C1 segment of cervical spinal cord (tissue), 14 donors: Measurements from ENCODE around the gene AATF.

Source experiments
- DNase-seq, 14 donors: peaks; one replicate each; lab custom pipeline; 2025; lab: John Stamatoyannopoulos, UW

Gene AATF

GRCh38 chr17:36979565-36979941 is 30.8 kb downstream of the AATF start:
- DNase-seq: no peak

- no peak for DNase-seq
These were observed 31.6 kb downstream of the AATF start for GRCh38 chr17:36980280-36980761.

GRCh38 chr17:36983618-36984017 is 34.9 kb downstream of the AATF start:
- no peak for DNase-seq

DNA sequence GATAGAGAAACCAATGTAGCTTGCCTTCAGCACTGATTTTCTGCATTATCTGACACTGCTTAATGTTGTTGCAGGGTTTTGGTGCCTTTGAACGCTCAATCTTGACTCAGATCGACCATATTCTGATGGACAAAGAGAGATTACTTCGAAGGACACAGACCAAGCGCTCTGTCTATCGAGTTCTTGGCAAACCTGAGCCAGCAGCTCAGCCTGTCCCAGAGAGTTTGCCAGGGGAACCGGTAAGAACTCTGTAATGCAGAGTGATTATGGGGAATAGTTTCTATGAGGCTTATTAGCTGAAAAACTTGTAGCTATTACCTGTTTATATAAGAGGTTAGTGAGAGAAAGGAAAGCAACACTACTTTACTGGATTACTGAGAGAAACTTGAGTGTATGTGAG is 40.4 kb downstream of the AATF start:
- no peak for DNase-seq

DNA sequence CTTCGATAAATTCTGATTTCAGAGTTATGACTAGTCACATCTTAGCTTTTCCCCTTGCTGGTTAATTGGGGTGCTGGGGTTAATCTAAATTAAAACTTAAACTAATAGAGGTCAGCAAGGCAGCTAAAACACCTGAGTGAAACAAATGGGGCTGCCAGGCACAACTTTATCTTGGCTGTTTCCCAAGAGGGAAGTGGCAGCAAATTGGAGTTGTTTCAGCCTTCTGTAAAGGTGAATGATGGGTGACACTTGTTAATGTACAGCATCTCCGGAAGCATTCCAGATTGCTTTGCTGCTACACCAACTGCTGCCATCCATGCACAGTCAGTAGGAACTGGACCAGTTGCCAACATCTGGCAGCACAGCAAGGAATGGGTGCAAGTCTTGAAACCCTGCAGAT is 43.9 kb downstream of the AATF start:
- DNase-seq: no peak

DNA sequence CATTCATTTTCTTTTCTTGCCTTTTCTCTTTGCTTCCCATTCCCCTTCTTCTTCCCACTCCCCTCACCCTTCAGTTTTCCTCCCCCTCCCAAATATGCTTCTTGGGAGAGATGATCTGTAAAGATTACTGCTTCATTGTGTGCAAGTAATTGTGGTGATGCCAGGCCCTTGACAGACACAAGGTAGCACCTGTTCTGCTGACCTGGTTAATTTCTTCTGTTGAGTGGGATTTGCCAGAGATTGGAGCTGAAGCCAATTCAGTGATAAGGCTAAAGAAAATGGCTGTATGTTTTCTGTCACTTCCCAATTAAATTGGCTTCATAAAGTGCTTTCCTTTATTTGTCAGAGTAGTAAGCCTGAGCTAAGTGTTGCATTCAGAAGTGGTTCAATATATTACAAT is 44.5 kb downstream of the AATF start:
- DNase-seq: peak in 1 of 14 donors; percentile 3

DNA sequence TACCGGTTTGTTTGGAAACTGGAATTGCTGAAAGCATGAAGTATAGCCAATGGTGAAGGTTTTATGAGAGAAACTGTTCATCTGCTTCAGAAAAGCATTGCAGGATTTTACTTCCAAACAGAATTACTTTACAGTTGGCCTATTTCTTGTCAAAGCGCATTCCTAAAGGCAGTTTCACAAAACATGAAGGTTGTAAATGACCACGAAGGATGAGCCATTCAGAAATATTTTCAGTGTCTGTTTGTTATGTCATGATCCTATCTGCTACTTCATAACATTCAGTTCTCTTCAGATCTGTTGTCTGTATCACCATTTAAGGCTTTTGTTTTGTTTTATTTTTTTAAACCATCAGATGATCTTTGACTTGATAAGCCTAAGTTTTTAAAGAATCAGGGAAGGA is 45.7 kb downstream of the AATF start:
- no peak for DNase-seq

- DNase-seq: no peak
These were observed 50.7 kb downstream of the AATF start for GRCh38 chr17:36999471-36999870.

DNA sequence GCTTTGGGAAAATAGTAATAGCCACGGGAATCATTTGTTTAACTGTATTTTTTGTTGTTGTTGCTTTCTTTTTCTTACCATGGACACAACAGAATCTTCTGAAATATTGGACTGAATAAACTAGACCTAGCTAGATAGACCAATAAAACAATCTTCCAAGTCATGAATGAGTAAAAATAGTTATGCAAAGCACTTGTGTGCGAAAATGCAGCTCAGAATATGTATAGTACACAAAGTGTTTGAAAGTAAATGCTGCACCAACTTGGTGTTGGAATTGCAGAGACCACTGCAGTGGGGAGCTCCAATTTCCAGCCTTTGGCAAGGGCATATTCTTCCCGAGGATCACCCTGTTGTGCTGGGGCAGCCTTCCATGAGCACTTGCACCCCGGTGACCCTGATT is 68.0 kb downstream of the AATF start:
- no peak for DNase-seq

GRCh38 chr17:37017404-37017803 is 68.7 kb downstream of the AATF start:
- DNase-seq: no peak

DNA sequence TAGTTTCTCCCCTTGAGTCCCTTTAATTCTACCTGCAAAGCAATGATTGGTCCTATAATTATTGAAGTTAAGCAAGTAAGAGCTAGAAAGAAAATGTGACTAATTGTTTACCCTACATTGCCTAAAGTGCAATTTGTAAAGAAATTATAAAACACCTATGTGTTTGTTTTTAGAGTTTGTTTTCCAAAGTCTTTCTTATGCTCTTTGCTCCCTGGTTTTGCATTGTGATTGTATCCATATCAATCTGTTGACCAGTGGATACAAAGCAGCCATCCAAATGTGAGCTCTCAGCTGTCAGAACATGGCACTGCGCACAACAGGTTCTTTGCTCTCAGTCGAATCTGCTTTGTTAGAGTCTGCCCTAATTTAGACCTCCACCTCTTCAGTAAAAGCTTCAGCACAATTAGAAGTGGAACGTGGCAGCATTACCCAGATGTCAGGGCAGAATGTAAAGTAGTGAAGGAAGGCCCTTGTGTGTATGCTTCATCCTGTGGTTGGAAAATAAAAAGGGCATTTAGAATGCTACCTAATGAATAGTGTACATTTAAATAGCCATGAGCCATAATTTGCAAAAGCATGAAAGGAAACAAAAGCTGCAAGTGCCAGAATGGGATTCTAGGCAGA is 70.5 kb downstream of the AATF start:
- no peak for DNase-seq

- no peak for DNase-seq
These were observed 71.0 kb downstream of the AATF start for GRCh38 chr17:37019741-37020129.

GRCh38 chr17:37024181-37024637 is 75.5 kb downstream of the AATF start:
- no peak for DNase-seq

GRCh38 chr17:37025238-37025637 is 76.5 kb downstream of the AATF start:
- no peak for DNase-seq

- no peak for DNase-seq
These were observed 77.2 kb downstream of the AATF start for GRCh38 chr17:37025847-37026530.

DNA sequence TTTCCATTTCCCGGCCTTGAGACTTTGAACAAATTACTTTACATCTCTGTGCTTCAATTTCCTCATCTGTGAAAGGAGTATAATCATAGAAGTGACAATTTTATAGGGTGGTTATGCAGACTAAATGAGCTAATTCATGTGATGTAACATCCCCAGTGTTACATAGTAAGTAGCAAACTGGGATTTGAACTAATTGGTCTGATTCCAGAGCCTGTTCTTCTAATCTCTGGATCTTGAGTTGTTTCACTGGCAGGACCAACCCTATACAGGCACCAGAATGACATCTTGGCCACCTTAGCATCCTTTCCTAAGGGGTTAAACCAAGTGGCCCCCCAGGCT is 77.7 kb downstream of the AATF start:
- no peak for DNase-seq

DNA sequence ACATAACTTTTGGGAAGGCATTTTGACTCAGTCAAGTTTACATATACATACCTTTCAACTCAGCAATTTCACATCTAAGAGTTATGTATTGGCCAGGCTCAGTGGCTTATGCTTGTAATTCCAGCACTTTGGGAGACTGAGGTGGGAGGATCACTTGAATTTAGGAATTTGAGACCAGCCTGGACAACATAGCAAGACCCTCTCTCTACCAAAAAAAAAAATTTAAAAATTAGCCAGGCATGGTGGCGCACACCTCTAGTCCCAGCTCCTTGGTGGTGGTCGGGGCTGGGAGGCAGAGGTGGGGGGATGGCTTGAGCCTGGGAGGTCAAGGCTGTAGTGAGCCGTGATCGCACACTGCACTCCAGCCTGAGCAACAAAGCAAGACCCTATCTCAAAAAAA is 79.3 kb downstream of the AATF start:
- DNase-seq: no peak

DNA sequence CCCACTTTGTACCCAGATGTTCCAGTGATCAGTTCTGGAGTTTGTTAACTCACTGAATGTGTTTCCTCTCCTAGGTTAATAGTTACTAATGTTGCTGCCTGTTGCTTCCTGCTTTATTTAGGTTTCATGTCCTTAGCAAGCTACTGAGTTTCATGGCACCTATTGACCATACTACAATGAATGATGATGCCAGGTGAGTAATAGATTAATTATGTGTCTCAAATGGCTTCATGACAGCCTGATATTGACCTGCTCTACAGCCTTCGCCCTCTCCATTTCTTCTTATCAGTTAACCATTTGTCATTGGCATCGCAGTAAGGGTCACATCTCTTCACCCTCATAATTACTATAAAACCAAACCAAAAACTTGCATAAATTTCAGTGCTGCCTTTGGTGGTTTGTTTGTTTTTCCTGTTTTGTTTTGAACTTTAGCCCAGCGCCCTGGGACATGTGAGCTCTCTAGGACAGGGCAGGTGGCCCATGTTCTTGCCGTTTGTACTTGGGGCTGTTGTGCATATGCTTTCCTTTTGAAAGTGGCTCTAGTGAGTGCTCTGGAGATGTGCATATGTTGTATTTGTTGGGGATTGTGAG is 82.8 kb downstream of the AATF start:
- DNase-seq: no peak

DNA sequence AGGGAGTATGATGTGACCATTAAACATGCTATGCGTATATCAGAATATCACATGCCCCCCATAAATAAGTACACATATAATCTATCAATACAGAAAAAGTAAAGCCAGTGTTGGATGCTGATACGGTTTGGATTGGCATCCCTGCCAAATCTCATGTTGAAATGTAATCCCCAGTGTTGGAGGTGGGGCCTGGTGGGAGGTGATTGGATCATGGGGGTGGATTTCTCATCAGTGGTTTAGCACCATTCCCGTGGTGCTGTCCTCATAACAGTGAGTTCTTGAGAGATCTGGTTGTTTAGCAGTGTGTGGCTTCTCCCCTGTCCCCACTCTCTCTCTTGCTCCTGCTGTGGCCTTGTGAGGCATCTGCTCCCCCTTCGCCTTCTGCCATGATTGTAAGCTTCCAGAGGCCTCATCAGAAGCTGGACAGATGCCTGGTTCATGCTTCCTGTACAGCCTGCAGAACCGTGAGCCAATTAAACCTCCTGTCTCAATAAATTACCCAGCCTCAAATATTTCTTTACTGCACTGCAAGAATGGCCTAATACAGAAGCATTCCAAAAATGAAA is 88.9 kb downstream of the AATF start:
- DNase-seq: no peak

- DNase-seq: no peak
These were observed 90.5 kb downstream of the AATF start for GRCh38 chr17:37039269-37039668.

GRCh38 chr17:37041932-37042331 is 93.2 kb downstream of the AATF start:
- no peak for DNase-seq

DNA sequence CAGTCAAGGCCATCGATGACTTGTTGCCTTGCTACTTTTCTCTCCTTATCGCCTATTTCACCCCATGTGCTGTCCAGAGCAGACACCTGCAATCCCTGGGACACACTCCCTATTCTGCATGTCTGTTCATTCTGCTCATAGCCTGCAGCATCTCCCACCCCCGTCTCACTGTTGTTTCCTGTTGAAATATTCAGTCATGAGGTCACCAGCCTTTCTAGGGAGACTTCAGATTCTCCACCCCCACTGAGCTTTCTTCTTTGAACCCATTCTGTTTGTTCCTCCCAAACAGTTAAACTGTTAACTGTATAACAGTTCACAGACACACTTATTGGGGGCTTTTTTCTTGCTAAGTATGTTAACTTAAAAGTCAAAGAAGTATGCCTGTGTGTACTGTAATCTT is 94.4 kb downstream of the AATF start:
- DNase-seq: no peak

DNA sequence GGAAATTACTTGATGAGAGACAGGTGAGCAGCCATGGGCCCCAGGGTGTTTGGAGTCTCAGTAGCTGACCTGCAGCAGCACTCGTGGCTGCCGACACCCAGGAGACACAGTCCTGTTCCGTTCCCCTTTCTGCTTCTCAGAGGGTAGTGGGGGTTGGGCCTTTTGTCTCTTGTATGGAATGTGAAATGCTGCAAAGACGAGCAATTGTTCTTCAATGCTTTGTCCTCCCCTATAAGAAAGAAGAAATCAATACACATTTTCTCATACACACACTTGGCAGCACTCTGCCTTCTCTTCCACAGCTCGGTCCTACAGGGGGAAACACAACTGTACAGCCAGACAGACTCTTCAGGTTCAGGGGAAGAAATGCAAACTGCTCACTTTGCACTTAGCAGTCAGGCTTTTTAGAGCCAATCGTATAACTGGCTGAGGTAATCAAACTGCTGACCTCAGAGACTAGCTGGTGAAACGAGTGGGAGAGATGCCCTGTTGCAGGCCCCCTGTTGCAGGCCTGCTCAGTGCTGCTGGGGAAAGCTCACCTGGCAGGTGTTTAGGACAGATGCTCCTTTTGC is 96.7 kb downstream of the AATF start:
- DNase-seq: no peak
